NCI-H1092 (cell line): ENCODE data around the gene MMP21.

ENCODE experiments used
- DNase-seq: peaks from one replicate; lab custom pipeline; 2025; lab: John Stamatoyannopoulos, UW

MMP21 gene

GRCh38 chr10:125765835-125766234 lies 9.8 kb downstream of the MMP21 start:
- DNase-seq = no peak

- no peak for DNase-seq
These were observed 12.7 kb downstream of the MMP21 start for GRCh38 chr10:125762692-125763648.

- no peak for DNase-seq
These were observed 13.7 kb downstream of the MMP21 start for GRCh38 chr10:125761961-125762360.

- no peak for DNase-seq
These were observed 17.9 kb downstream of the MMP21 start for GRCh38 chr10:125757742-125758141.

- no peak for DNase-seq
These were observed 18.7 kb downstream of the MMP21 start for GRCh38 chr10:125756853-125757487.

- peak; percentile 37 for DNase-seq
These were observed 19.4 kb downstream of the MMP21 start for GRCh38 chr10:125756196-125756595.

- DNase-seq = no peak
These were observed 28.2 kb downstream of the MMP21 start for GRCh38 chr10:125747417-125747816.

GRCh38 chr10:125744909-125745308 lies 30.7 kb downstream of the MMP21 start:
- no peak for DNase-seq

GRCh38 chr10:125742465-125742864 lies 33.2 kb downstream of the MMP21 start:
- no peak for DNase-seq

- DNase-seq = no peak
These were observed 35.5 kb downstream of the MMP21 start for GRCh38 chr10:125739994-125740679.

GRCh38 chr10:125738206-125738605 lies 37.4 kb downstream of the MMP21 start:
- DNase-seq = no peak

GRCh38 chr10:125734823-125735222 lies 40.8 kb downstream of the MMP21 start:
- no peak for DNase-seq

GRCh38 chr10:125734148-125734547 lies 41.5 kb downstream of the MMP21 start:
- no peak for DNase-seq

GRCh38 chr10:125727436-125727835 lies 48.2 kb downstream of the MMP21 start:
- DNase-seq = no peak

- DNase-seq = no peak
These were observed 48.7 kb downstream of the MMP21 start for GRCh38 chr10:125726914-125727313.

GRCh38 chr10:125722811-125723210 lies 52.8 kb downstream of the MMP21 start:
- no peak for DNase-seq

GRCh38 chr10:125721035-125721434 lies 54.6 kb downstream of the MMP21 start:
- DNase-seq = no peak

GRCh38 chr10:125720002-125720382 lies 55.6 kb downstream of the MMP21 start:
- no peak for DNase-seq

- peak; percentile 96 for DNase-seq
These were observed 56.2 kb downstream of the MMP21 start, which contains the start of gene EDRF1 for GRCh38 chr10:125719173-125720001. EDRF1 (plus strand) TSS chr10:125719709; CDS start chr10:125719808, 99 bp downstream.
